ENCODE measurements around the gene LYST.

Gene LYST

GRCh38 chr1:235679644-235680043, 187.1 kb downstream of the LYST start:
- Histone ChIP-seq H4K20me1 (ENCODE audit: insufficient read depth, low read length, poor library complexity, severe bottlenecking) (no peaks in the 10 kb centered on the region), H3K4me1 (ENCODE audit: insufficient read depth, low read length, poor library complexity, severe bottlenecking) (no peaks in the 10 kb centered on the region), H3K9me2 (replicated peaks; ENCODE audit: low read depth, low read length) (no peaks in the 10 kb centered on the region), H3K4me2 (ENCODE audit: low read depth, low read length, poor library complexity, severe bottlenecking) (no peak overlapping the region), H3K79me2 (ENCODE audit: insufficient read depth, low read length) (0 out of 2 replicates have a peak, but pooled peaks cover 2% of the 10 kb centered on the region), H3F3A (ENCODE audit: low read depth) (no peaks in the 10 kb centered on the region), H3K4me3 (ENCODE audit: low read length, poor library complexity, severe bottlenecking) (no peak overlapping the region), H3K27me3 (ENCODE audit: insufficient read depth, low read length, poor library complexity, severe bottlenecking) (no peaks in the 10 kb centered on the region), H3K36me3 (ENCODE audit: insufficient read depth, low read length) (no peaks in the 10 kb centered on the region), H3K9ac (ENCODE audit: low read depth, low read length, poor library complexity, severe bottlenecking) (no peak overlapping the region), H3K9me3 (ENCODE audit: insufficient read depth, low read depth, low read length) (no peaks in the 10 kb centered on the region; the same call in 1 of the 2 replicates), H2AFZ (ENCODE audit: low read length) (no peak overlapping the region)
- TF ChIP-seq EZH2phosphoT487 (IDR thresholded peaks at IDR 0.05; ENCODE audit: borderline replicate concordance) (no peak), CTCF (conservative IDR thresholded peaks at IDR 0.05; ENCODE audit: low read length) (no peak)

- TF ChIP-seq CTCF (conservative IDR thresholded peaks at IDR 0.05; ENCODE audit: low read length), result no peak
- no peak for TF ChIP-seq EZH2phosphoT487 (IDR thresholded peaks at IDR 0.05; ENCODE audit: borderline replicate concordance)
- Histone ChIP-seq H3K79me2 (ENCODE audit: insufficient read depth, low read length) (0 out of 2 replicates have a peak, but pooled peaks cover 8% of the 10 kb centered on the region), H3K36me3 (ENCODE audit: insufficient read depth, low read length) (no peaks in the 10 kb centered on the region), H2AFZ (ENCODE audit: low read length) (no peak overlapping the region), H3K4me1 (ENCODE audit: insufficient read depth, low read length, poor library complexity, severe bottlenecking) (no peaks in the 10 kb centered on the region), H3K4me2 (ENCODE audit: low read depth, low read length, poor library complexity, severe bottlenecking) (no peak overlapping the region), H3K4me3 (ENCODE audit: low read length, poor library complexity, severe bottlenecking) (no peak overlapping the region), H3F3A (ENCODE audit: low read depth) (no peaks in the 10 kb centered on the region), H4K20me1 (ENCODE audit: insufficient read depth, low read length, poor library complexity, severe bottlenecking) (no peaks in the 10 kb centered on the region), H3K9ac (ENCODE audit: low read depth, low read length, poor library complexity, severe bottlenecking) (no peak overlapping the region), H3K9me3 (ENCODE audit: insufficient read depth, low read depth, low read length) (no peaks in the 10 kb centered on the region; the same call in 1 of the 2 replicates), H3K27me3 (ENCODE audit: insufficient read depth, low read length, poor library complexity, severe bottlenecking) (no peaks in the 10 kb centered on the region), H3K9me2 (replicated peaks; ENCODE audit: low read depth, low read length) (no peaks in the 10 kb centered on the region)
These were observed 187.7 kb downstream of the LYST start for GRCh38 chr1:235679005-235679404.

- no peak overlapping the region for H3K4me3 ChIP-seq (ENCODE audit: low read length, poor library complexity, severe bottlenecking)
- no peak overlapping the region for H2AFZ ChIP-seq (ENCODE audit: low read length)
- no peaks in the 10 kb centered on the region for H3K27me3 ChIP-seq (ENCODE audit: insufficient read depth, low read length, poor library complexity, severe bottlenecking)
- peaks cover 19% of the 10 kb centered on the region; the same call in 1 of the 2 replicates for H3K79me2 ChIP-seq (ENCODE audit: insufficient read depth, low read length)
- peak overlapping the region; percentile 47 for H3K9ac ChIP-seq (ENCODE audit: low read depth, low read length, poor library complexity, severe bottlenecking)
- H3K4me1 ChIP-seq (ENCODE audit: insufficient read depth, low read length, poor library complexity, severe bottlenecking), result no peaks in the 10 kb centered on the region
- H3K36me3 ChIP-seq (ENCODE audit: insufficient read depth, low read length), result no peaks in the 10 kb centered on the region
- H3F3A ChIP-seq (ENCODE audit: low read depth), result no peaks in the 10 kb centered on the region
- peaks cover 4% of the 10 kb centered on the region; the same call in 1 of the 2 replicates for H3K9me3 ChIP-seq (ENCODE audit: insufficient read depth, low read depth, low read length)
- H3K9me2 ChIP-seq (replicated peaks; ENCODE audit: low read depth, low read length), result no peaks in the 10 kb centered on the region
- TF ChIP-seq CTCF (conservative IDR thresholded peaks at IDR 0.05; ENCODE audit: low read length) (no peak), EZH2phosphoT487 (IDR thresholded peaks at IDR 0.05; ENCODE audit: borderline replicate concordance) (no peak)
- H4K20me1 ChIP-seq (ENCODE audit: insufficient read depth, low read length, poor library complexity, severe bottlenecking), result no peaks in the 10 kb centered on the region
- no peak overlapping the region for H3K4me2 ChIP-seq (ENCODE audit: low read depth, low read length, poor library complexity, severe bottlenecking)
These were observed 191.4 kb downstream of the LYST start for GRCh38 chr1:235675152-235675890.
